HCT116 (cell line): ENCODE data around the gene GALE. TPM values are rescaled to one million over a fixed set of nuclear protein-coding genes. Genes with fewer than 3 reads are reported as not detected.

Experiments
- ATAC-seq: fragments of 200-7000 bp; cut with Tn5 transposase; 2 replicates; pipeline ENCODE4 v1.9.1; 2020; ENCODE audit warnings: mild to moderate bottlenecking, moderate library complexity
- BruUV-seq: library from RNA; stranded (reverse); fragments of 400-500 nt; replicated peaks from 2 replicates; lab custom pipeline; 2021; lab: Mats Ljungman, UMichigan
- CTCF ChIA-PET: fragments of 300-600 bp; sonication (Branson Sonifier 250); formaldehyde crosslinking; loops from one replicate; lab custom pipeline; 2021; ENCODE audit warnings: antibody characterized with exemption; lab: Charles Lee
- POLR2A ChIA-PET: fragments of 300-600, 350-600 bp; sonication (Branson Sonifier 250); formaldehyde crosslinking; loops from one replicate; lab custom pipeline; 2021; ENCODE audit warnings: antibody characterized with exemption; lab: Charles Lee
- RAD21 ChIA-PET, 2 experiments: fragments of 300-600 bp; sonication (Branson Sonifier 250); formaldehyde crosslinking; loops; one replicate each; lab custom pipeline; 2023; ENCODE audit warnings: low total read pairs in 2 of 2; ENCODE audit not compliant: uncharacterized antibody in 2 of 2, unreplicated experiment in 2 of 2, low non-redundant PET in 1 of 2; lab: Charles Lee
- DNase-seq: peaks from one replicate; pipeline ENCODE4 v3.0.0-alpha.2; 2010; ENCODE audit warnings: low read depth, low spot score
- H2AFZ ChIP-seq: fragments of 200-600 bp; shearing (Covaris generic), sonication (generic); 2 replicates; pipeline ENCODE4 v1.6.1; 2017; ENCODE audit warnings: low read depth, mixed run types, mixed read lengths, antibody characterized with exemption, low read length; ENCODE audit not compliant: poor library complexity, severe bottlenecking
- H3K27ac ChIP-seq: 2 replicates; pipeline ENCODE4 v1.5.1; 2012; ENCODE audit warnings: low read depth, low read length
- H3K27me3 ChIP-seq: fragments of 200-600 bp; sonication (generic); 2 replicates; pipeline ENCODE4 v1.6.1; 2016; ENCODE audit warnings: mixed run types, low read length, mixed read lengths; ENCODE audit not compliant: insufficient read depth
- H3K36me3 ChIP-seq, 2 experiments: fragments of 200-500 bp in 1 of 2; fragments of 200-600 bp in 1 of 2; sonication (Bioruptor generic) in 1 of 2; sonication (generic) in 1 of 2; 2 replicates each; pipeline versions ENCODE4 v1.5.1 to v1.6.1; 2014 to 2016; ENCODE audit warnings: low read length in 2 of 2, inconsistent platforms in 1 of 2, mixed read lengths in 1 of 2, mixed run types in 1 of 2; ENCODE audit not compliant: insufficient read depth in 2 of 2, control insufficient read depth in 1 of 2
- H3K4me1 ChIP-seq, 2 experiments: fragments of 200-600 bp in 1 of 2; sonication (generic) in 1 of 2; 2 replicates each; pipeline versions ENCODE4 v1.5.1 to v1.6.1; 2012 to 2017; ENCODE audit warnings: low read length in 2 of 2, inconsistent platforms in 1 of 2, mild to moderate bottlenecking in 1 of 2, mixed read lengths in 1 of 2, mixed run types in 1 of 2, moderate library complexity in 1 of 2; ENCODE audit not compliant: insufficient read depth in 2 of 2, control insufficient read depth in 1 of 2
- H3K4me2 ChIP-seq: fragments of 200-600 bp; sonication (generic); 2 replicates; pipeline ENCODE4 v1.6.1; 2017; ENCODE audit warnings: mixed run types, low read length, mixed read lengths
- H3K4me3 ChIP-seq, 2 experiments: fragments of 200-600 bp in 1 of 2; sonication (generic) in 1 of 2; replicated peaks in 1 of 2; 2 replicates each; pipeline ENCODE4 v1.5.1; 2011 to 2016; ENCODE audit warnings: low read length in 2 of 2, control low read depth in 1 of 2, low read depth in 1 of 2, mild to moderate bottlenecking in 1 of 2, mixed read lengths in 1 of 2, mixed run types in 1 of 2
- H3K79me2 ChIP-seq: fragments of 200-600 bp; sonication (generic); 2 replicates; pipeline ENCODE4 v1.6.1; 2017; ENCODE audit warnings: mild to moderate bottlenecking, mixed run types, low read length, moderate library complexity, mixed read lengths; ENCODE audit not compliant: insufficient read depth
- H3K9ac ChIP-seq: fragments of 200-600 bp; sonication (generic); 2 replicates; pipeline ENCODE4 v1.6.1; 2016; ENCODE audit warnings: low read length, mixed read lengths
- H3K9me2 ChIP-seq: fragments of 200-600 bp; sonication (generic), shearing (Covaris generic); 2 replicates; pipeline ENCODE4 v1.6.1; 2017; ENCODE audit warnings: mixed run types, mild to moderate bottlenecking, moderate library complexity; ENCODE audit not compliant: insufficient read depth
- H3K9me3 ChIP-seq, 2 experiments: fragments of 200-500 bp in 1 of 2; fragments of 200-600 bp in 1 of 2; sonication (Bioruptor generic) in 1 of 2; sonication (generic) in 1 of 2; 2 replicates each; pipeline ENCODE4 v1.6.1; 2014 to 2017; ENCODE audit warnings: low read length in 2 of 2, mixed read lengths in 2 of 2, inconsistent platforms in 1 of 2, low read depth in 1 of 2, mild to moderate bottlenecking in 1 of 2, mixed run types in 1 of 2, moderate library complexity in 1 of 2; ENCODE audit not compliant: control insufficient read depth in 1 of 2, insufficient read depth in 1 of 2
- H4K20me1 ChIP-seq: fragments of 200-600 bp; sonication (generic), shearing (Covaris generic); 2 replicates; pipeline ENCODE4 v1.6.1; 2017; ENCODE audit warnings: mixed run types, mild to moderate bottlenecking, moderate library complexity; ENCODE audit not compliant: insufficient read depth
- CEBPB ChIP-seq: IDR thresholded peaks from 2 replicates; pipeline ENCODE4 v1.6.1; 2012; ENCODE audit warnings: low read depth
- EGR1 ChIP-seq: IDR thresholded peaks from 2 replicates; pipeline ENCODE4 v1.6.1; 2012; ENCODE audit warnings: low read depth
- EZH2 ChIP-seq: fragments of 200-600 bp; sonication (generic); IDR thresholded peaks from 2 replicates; pipeline ENCODE4 v1.6.1; 2017; ENCODE audit warnings: antibody characterized with exemption, mixed run types
- EZH2phosphoT487 ChIP-seq: fragments of 200-600 bp; IDR thresholded peaks from 2 replicates; pipeline ENCODE4 v1.6.1; 2018; ENCODE audit warnings: antibody characterized with exemption, borderline replicate concordance
- FOSL1 ChIP-seq: IDR thresholded peaks from 2 replicates; pipeline ENCODE4 v1.6.1; 2012; ENCODE audit warnings: low read depth
- JUND ChIP-seq: IDR thresholded peaks from 2 replicates; pipeline ENCODE4 v1.6.1; 2012
- MAX ChIP-seq: IDR thresholded peaks from 2 replicates; pipeline ENCODE4 v1.6.1; 2012
- POLR2AphosphoS5 ChIP-seq: IDR thresholded peaks from 2 replicates; pipeline ENCODE4 v1.6.1; 2011; ENCODE audit warnings: mild to moderate bottlenecking, low read depth, low read length, moderate library complexity
- RAD21 ChIP-seq: IDR thresholded peaks from 2 replicates; pipeline ENCODE4 v1.6.1; 2012; ENCODE audit warnings: low read depth, mild to moderate bottlenecking
- REST ChIP-seq: IDR thresholded peaks from 2 replicates; pipeline ENCODE4 v1.6.1; 2012; ENCODE audit warnings: low read depth
- SIN3A ChIP-seq: IDR thresholded peaks from 2 replicates; pipeline ENCODE4 v1.6.1; 2012; ENCODE audit warnings: low read depth
- SP1 ChIP-seq: IDR thresholded peaks from 2 replicates; pipeline ENCODE4 v1.6.1; 2012; ENCODE audit warnings: low read depth
- SRF ChIP-seq: IDR thresholded peaks from 2 replicates; pipeline ENCODE4 v1.6.1; 2012; ENCODE audit warnings: low read depth
- ZBTB33 ChIP-seq: IDR thresholded peaks from 2 replicates; pipeline ENCODE4 v1.6.1; 2011; ENCODE audit warnings: mild to moderate bottlenecking, low read length, moderate library complexity; ENCODE audit not compliant: insufficient replicate concordance; ENCODE audit errors: extremely low read depth
- ZFX ChIP-seq: fragments of 450-650 bp; IDR thresholded peaks from 2 replicates; pipeline ENCODE4 v1.6.1; 2017
- ZNF274 ChIP-seq: fragments of 200-500 bp; sonication (Bioruptor generic); IDR thresholded peaks from 2 replicates; pipeline ENCODE4 v1.6.1; 2014; ENCODE audit warnings: mild to moderate bottlenecking, low read depth, low read length, inconsistent platforms
- intact Hi-C: fragments of 100-400 bp; cut with micrococcal nuclease; formaldehyde crosslinking; loops from 2 replicates; pipeline ENCODE4 v1.10.0; 2022
- total RNA-seq: library from RNA; stranded (reverse); gene quantifications from one replicate; pipeline ENCODE4 v1.2.1, GENCODE V29; 2021; ENCODE audit not compliant: unreplicated experiment
- TF ChIP-seq, protein P1 (sequence below): IDR thresholded peaks from 2 replicates; pipeline ENCODE4 v1.6.1; 2012

Gene GALE
- total RNA-seq, 1 experiment from 2014 or later, result 114 TPM

- no peak for TF ChIP-seq REST
Observed at GRCh38 chr1:23790696-23791515, 9.6 kb downstream of the GALE start, which contains the start of gene LYPLA2 (continued).

DNA sequence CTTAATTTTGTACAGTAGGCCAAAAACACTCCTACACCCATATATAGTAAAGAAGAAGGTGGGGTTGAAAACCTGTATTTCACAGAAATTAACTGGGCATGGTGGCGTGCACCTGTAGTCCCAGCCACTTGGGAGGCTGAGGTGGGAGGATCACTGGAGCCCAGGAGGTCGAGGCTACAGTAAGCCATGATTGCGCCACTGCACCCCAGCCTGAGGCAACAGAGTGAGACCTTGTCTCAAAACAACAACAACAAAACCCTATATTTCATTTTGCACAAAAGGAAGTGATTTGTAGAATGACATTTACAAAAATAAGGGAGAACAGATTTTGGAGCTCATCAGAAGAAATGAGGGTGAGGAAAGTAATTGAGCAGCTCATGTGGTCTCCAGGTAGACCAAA, 11.9 kb downstream of the GALE start:
- no peak for ATAC-seq
- no TSS peak for BruUV-seq
- RAD21 ChIA-PET, result no interaction called here
- CTCF ChIA-PET, result interaction anchor here (2.3 to 4.1 kb wide), 2 partner anchors 9 to 17 kb away, joined by 7 to 15 read pairs; no protein-coding TSS in a partner anchor
- no peak for DNase-seq
- Histone ChIP-seq H3K27ac (peak overlapping the region; percentile 79; the same call in 1 of the 2 replicates), H3K9me3 (no peaks in the 10 kb centered on the region), H3K4me2 (peak overlapping the region; percentile 78), H3K4me1 (peaks cover 31 to 47% of the 10 kb centered on the region in 2 experiments), H3K9me2 (no peaks in the 10 kb centered on the region), H3K27me3 (no peaks in the 10 kb centered on the region), H3K79me2 (peaks cover 51% of the 10 kb centered on the region), H3K9ac (peak overlapping the region; percentile 85; the same call in 1 of the 2 replicates), H4K20me1 (no peaks in the 10 kb centered on the region), H3K36me3 (peaks cover 29 to 38% of the 10 kb centered on the region in 2 experiments; a peak in 3 of 4 replicates), H2AFZ (no peak overlapping the region), H3K4me3 (no peak overlapping the region)
- POLR2A ChIA-PET, result interaction anchor here (0.6 to 3.8 kb wide), 2 partner anchors 10 to 229 kb away, joined by 3 to 30 read pairs; partner anchors contain the start of gene PITHD1
- intact Hi-C loops, result no loop called here
- no peak for TF ChIP-seq MAX
- no peak for TF ChIP-seq ZBTB33
- TF ChIP-seq EGR1, result no peak
- no peak for TF ChIP-seq ZNF274
- TF ChIP-seq FOSL1, result no peak
- TF ChIP-seq RAD21, result no peak
- no peak for TF ChIP-seq ZFX
- no peak for TF ChIP-seq SIN3A
- TF ChIP-seq, protein P1, sequence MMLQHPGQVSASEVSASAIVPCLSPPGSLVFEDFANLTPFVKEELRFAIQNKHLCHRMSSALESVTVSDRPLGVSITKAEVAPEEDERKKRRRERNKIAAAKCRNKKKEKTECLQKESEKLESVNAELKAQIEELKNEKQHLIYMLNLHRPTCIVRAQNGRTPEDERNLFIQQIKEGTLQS, result no peak
- TF ChIP-seq SP1, result no peak
- TF ChIP-seq EZH2, result no peak
- no peak for TF ChIP-seq EZH2phosphoT487
- no peak for TF ChIP-seq JUND
- TF ChIP-seq CEBPB, result no peak
- no peak for TF ChIP-seq SRF
- TF ChIP-seq POLR2AphosphoS5, result no peak
